Activated CD8-positive, alpha-beta memory T cell treated with anti-CD3 and anti-CD28 coated beads, Interleukin-2, amount 50 U/mL, for 4 hours (primary cell): ENCODE results near the gene FCSK.
"Not testable (repeated sequence)": the region's sequence is repeated elsewhere in the genome, so short reads cannot be mapped to it uniquely, and the experiment has no call there.

Experiments
- DNase-seq: peaks from one replicate; pipeline ENCODE4 v3.0.0-alpha.2; 2020

The FCSK gene

GRCh38 chr16:70454222-70455034 is at the start of gene FCSK:
FCSK (plus strand) TSS chr16:70454595; CDS start chr16:70463191, 8,596 bp downstream.
- peak; percentile 72 for DNase-seq

- not testable (repeated sequence) for DNase-seq
Observed at GRCh38 chr16:70406104-70406503, 48.3 kb upstream of the FCSK start.

DNA sequence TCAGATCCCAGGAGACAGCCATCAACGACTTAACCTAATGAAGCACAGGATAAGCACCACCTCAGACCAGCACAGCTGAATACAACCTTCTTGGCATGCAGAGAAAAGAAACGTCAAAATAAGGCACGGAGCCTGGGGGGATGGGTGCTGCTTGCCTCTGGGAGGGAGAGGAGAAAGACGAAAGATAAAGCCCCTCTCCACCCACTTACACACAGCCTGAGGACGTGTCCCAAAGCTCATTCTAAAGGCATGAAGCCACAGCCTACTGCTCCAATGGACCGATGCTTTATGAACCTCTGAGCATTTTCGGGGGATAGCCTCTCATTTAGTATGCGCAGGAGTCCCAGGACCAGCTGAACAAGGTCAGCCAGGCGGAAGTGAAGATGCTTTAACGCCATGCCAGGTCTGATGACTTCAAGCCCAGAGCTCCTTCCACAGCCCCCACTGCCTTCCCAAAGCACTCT is 46.6 kb upstream of the FCSK start:
- no peak for DNase-seq

GRCh38 chr16:70410734-70411133 is 43.7 kb upstream of the FCSK start:
- DNase-seq, result no peak

DNA sequence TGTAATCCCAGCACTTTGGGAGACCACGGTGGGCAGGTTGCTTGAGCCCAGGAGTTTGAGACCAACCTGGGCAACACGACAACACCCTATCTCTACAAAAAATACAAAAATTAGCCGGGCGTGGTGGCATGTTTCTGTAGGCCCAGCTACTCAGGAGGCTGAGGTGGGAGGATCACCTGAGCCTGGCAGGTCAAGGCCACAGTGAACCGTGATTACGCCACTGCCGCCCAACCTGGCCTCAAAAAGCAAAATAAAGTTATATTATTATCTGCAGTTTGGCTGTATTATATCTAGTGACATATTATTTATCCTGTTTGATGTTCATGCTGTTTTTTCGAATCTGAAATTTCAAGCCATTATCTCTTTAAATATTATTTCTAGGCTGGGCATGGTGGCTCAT is 42.0 kb upstream of the FCSK start:
- no peak for DNase-seq

DNA sequence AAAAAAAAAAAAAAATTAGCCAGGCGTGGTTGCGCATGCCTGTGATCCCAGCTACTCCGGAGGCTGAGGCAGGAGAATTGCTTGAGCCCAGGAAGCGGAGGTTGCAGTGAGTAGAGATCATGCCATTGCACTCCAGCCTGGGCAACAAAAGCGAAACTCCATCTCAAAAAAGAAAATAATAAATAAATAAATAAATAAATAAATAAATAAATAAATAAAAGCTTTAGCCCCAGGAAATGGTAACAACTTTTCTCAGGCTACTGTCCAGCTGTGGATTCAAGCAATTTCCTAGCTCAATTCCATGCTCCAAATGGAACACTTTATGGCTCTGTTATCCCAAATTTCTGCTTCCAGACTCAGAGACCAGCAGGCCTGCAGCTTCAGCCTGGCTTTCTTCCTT is 40.8 kb upstream of the FCSK start:
- not testable (repeated sequence) for DNase-seq

- DNase-seq, result no peak
Observed at GRCh38 chr16:70416748-70417616, 37.4 kb upstream of the FCSK start.

GRCh38 chr16:70417661-70418060 is 36.7 kb upstream of the FCSK start:
- DNase-seq, result no peak

GRCh38 chr16:70418274-70418992 is 36.0 kb upstream of the FCSK start:
- DNase-seq, result peak; percentile 39

GRCh38 chr16:70418993-70419318 is 35.4 kb upstream of the FCSK start:
- no peak for DNase-seq

- DNase-seq, result no peak
Observed at GRCh38 chr16:70419384-70420327, 34.7 kb upstream of the FCSK start.

DNA sequence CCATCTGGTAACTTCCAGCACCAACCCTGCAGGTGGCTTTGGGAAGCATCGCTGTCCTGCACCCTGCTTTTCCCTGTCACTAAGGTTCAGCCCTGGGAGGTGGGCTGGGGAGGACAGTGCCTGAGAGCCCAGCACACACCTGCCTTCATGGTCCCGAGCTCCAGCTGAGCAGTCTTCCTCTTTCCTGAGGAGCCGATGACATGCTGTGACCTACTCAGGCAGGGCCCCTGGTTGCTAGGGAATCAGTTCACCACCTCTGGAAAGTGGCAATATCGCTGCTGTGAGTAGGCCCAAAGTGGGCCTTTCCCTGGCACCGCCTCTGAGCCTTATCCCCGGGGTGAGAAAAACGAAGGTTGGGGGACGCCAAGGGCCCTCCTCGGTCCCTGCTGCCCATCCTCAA is 33.4 kb upstream of the FCSK start:
- DNase-seq, result no peak

- DNase-seq, result no peak
Observed at GRCh38 chr16:70421473-70422311, 32.7 kb upstream of the FCSK start.

DNA sequence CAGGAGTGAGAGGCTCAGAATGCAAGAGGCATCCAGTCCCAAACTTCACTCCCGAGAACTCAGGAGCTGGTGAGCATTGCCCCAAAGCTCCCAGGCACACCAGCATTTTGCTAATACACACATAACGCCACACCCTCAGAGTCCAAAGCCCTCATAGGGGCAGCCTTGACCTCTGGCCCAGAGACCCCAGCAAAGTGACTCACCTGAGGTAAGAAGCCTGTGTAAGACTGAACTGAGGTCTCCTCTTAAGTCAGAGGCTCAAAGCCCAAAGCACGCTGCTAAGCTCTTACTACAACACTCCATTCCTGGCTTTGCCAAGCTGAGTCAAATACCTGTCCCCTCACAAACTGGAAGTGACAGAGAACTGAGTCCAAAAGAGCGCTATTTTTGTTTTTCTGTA is 31.9 kb upstream of the FCSK start:
- no peak for DNase-seq

GRCh38 chr16:70427786-70428177 is 26.6 kb upstream of the FCSK start:
- DNase-seq, result no peak

GRCh38 chr16:70428178-70428998 is 26.0 kb upstream of the FCSK start:
- DNase-seq, result peak; percentile 50

- no peak for DNase-seq
Observed at GRCh38 chr16:70429888-70430666, 24.3 kb upstream of the FCSK start.

GRCh38 chr16:70430667-70431536 is 23.5 kb upstream of the FCSK start:
- DNase-seq, result peak; percentile 66
